Measurements from ENCODE around the gene PARVB.

- no peak for TF ChIP-seq CTCF (IDR thresholded peaks at IDR 0.05)
- no peak for TF ChIP-seq POLR2A (IDR thresholded peaks at IDR 0.05)
- no peak for TF ChIP-seq EP300 (IDR thresholded peaks at IDR 0.05)
Measured at GRCh38 chr22:44215287-44215686, 191.2 kb downstream of the PARVB start.
